Measurements from ENCODE around the gene SLC7A10. TPM values are rescaled to one million over a fixed set of nuclear protein-coding genes. Genes with fewer than 3 reads are reported as not detected.

Gene SLC7A10
- total RNA-seq, 1 experiment from 2014 or later: 1.1 TPM

- DNase-seq (ENCODE audit: low read depth, low spot score) (no peak), ATAC-seq (peak; percentile 67)
- Histone ChIP-seq H3K9me3 (ENCODE audit: control insufficient read depth, insufficient read depth, low read depth, low read length) (no peaks in the 10 kb centered on the region), H3K27me3 (ENCODE audit: control insufficient read depth, insufficient read depth, low read length) (no peaks in the 10 kb centered on the region), H3K36me3 (ENCODE audit: control insufficient read depth, insufficient read depth, low read length) (no peaks in the 10 kb centered on the region), H3K27ac (ENCODE audit: low read length) (no peak overlapping the region), H3K4me3 (ENCODE audit: low read depth in 2 of 2, low read length in 2 of 2) (no peak overlapping the region), H3K4me1 (ENCODE audit: control insufficient read depth, insufficient read depth, low read length) (peaks cover 4% of the 10 kb centered on the region)
- intact Hi-C loops (cut with micrococcal nuclease; ENCODE audit: unreplicated experiment) (no loop called here), in situ Hi-C loops (cut with HindIII; ENCODE audit: low pct_unique_long_range_greater_than_20kb, low sequenced_read_pairs) (no loop called here)
- ChIA-PET POLR2A (no interaction called here), CTCF (interaction anchor here (0.6 kb wide), 1 partner anchor 221 kb away, joined by 5 read pairs; no protein-coding TSS in a partner anchor)
- no TSS peak for BruUV-seq (replicated peaks)
- TF ChIP-seq CTCF (IDR thresholded peaks at IDR 0.05) (no peak), TCF7L2 (IDR thresholded peaks at IDR 0.05; ENCODE audit: low read depth, low read length) (no peak), POLR2AphosphoS5 (IDR thresholded peaks at IDR 0.05; ENCODE audit: low read depth, low read length) (no peak), SIN3A (IDR thresholded peaks at IDR 0.05; ENCODE audit: borderline replicate concordance, insufficient read depth, low read depth, low read length) (no peak), REST (IDR thresholded peaks at IDR 0.05; ENCODE audit: insufficient read depth in 1 of 2, low read depth in 2 of 2, low read length in 1 of 2) (no peak)
Observed at GRCh38 chr19:33187183-33187540, 38.5 kb downstream of the SLC7A10 start.

GRCh38 chr19:33186431-33187182, 39.0 kb downstream of the SLC7A10 start:
- BruUV-seq (replicated peaks): no TSS peak
- Histone ChIP-seq H3K4me3 (ENCODE audit: low read depth in 2 of 2, low read length in 2 of 2) (no peak overlapping the region), H3K4me1 (ENCODE audit: control insufficient read depth, insufficient read depth, low read length) (peaks cover 4% of the 10 kb centered on the region), H3K27ac (ENCODE audit: low read length) (no peak overlapping the region), H3K27me3 (ENCODE audit: control insufficient read depth, insufficient read depth, low read length) (no peaks in the 10 kb centered on the region), H3K36me3 (ENCODE audit: control insufficient read depth, insufficient read depth, low read length) (no peaks in the 10 kb centered on the region), H3K9me3 (ENCODE audit: control insufficient read depth, insufficient read depth, low read depth, low read length) (no peaks in the 10 kb centered on the region)
- intact Hi-C loops (cut with micrococcal nuclease; ENCODE audit: unreplicated experiment): no loop called here
- ATAC-seq (no peak), DNase-seq (ENCODE audit: low read depth, low spot score) (no peak)
- ChIA-PET POLR2A (no interaction called here), CTCF (interaction anchor here (0.7 kb wide), 1 partner anchor 8 kb away, joined by 6 read pairs; no protein-coding TSS in a partner anchor)
- TF ChIP-seq TCF7L2 (IDR thresholded peaks at IDR 0.05; ENCODE audit: low read depth, low read length) (no peak), SIN3A (IDR thresholded peaks at IDR 0.05; ENCODE audit: borderline replicate concordance, insufficient read depth, low read depth, low read length) (no peak), CTCF (IDR thresholded peaks at IDR 0.05) (no peak), POLR2AphosphoS5 (IDR thresholded peaks at IDR 0.05; ENCODE audit: low read depth, low read length) (no peak), REST (IDR thresholded peaks at IDR 0.05; ENCODE audit: insufficient read depth in 1 of 2, low read depth in 2 of 2, low read length in 1 of 2) (no peak)
- in situ Hi-C loops (cut with HindIII; ENCODE audit: low pct_unique_long_range_greater_than_20kb, low sequenced_read_pairs): no loop called here

All from Panc1 (cell line).